T-helper 9 cell (primary cell): Measurements from ENCODE around the gene TTLL11.
"Not testable (repeated sequence)": the region's sequence is repeated elsewhere in the genome, so short reads cannot be mapped to it uniquely, and the experiment has no call there.

ENCODE experiments used
- DNase-seq: peaks from one replicate; pipeline ENCODE4 v3.0.0-alpha.2; 2020

Gene TTLL11

DNA sequence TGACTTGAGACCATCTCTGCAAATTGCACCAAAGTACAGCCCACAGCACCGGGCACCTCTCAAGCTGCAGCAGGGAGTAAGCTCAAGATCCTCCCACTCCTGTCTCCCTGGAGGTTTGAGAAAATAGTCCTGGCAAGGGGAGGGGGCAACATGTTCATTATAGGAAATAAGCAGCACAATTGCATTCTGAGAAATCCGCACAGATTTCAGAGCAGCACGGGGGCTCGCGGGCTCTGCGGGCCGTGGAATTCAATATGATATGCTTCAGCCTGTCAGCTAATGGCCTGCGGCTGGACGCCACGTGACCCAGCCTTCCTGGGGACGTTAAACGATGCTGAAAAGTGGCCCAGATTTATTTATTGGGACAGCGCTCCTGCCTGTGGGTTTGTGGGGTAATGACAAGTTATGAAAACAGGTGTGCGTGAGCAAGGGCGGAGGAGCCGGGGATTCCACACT is 285.3 kb downstream of the TTLL11 start:
- no peak for DNase-seq

DNA sequence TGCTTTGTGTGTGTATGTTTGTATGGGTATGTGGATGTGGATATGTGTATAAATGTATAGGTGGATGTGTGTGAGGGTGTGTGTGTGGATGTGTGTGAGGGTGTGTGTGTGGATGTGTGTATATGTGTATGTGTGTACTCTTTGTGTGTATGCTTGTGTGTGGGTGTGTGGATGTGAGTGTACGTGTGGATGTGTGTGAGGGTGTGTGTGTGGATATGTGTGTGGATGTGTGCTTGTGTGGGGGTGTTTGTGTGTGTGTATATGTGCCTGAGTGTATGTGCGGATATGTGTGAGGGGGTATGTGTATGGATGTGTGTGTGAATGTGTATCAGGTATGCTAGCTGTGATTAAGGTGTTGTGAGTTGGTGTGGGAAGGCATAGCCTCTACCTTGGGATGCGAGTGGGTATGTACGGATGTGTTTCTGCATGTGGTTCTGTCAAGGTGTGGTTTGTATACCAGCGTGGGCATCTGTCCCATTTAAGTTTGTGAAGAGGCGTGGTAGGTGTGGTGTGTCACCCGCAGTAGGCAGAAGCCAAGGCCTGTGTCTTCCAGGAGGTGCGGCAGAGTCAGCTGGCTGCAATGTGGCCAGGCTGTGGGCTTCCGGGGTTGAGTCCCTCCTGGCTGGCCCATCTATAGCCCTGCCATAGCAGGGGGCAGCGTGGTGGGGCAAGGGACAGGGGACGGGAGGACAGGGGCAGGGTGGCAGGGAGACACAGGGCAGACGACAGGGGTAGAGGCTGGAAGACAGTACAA is 285.9 kb downstream of the TTLL11 start:
- no peak for DNase-seq

DNA sequence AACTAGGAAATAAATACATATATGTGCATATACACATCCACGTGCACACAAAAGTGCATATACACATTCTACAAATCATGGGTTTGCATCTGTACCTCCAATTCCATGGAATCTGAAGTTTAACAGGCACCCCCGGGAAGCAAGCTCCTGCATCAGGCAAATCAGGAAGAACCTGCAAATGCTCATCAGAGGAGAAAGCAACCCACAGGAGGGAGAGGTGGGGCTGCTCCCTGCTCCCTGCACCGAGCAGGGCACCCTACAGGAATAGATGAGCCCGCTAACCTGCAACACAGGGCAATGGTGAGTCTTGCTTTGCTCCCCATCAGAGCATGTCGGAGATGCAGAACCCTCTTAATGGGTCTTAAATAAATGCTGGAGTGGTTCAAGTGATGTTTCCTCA is 290.4 kb downstream of the TTLL11 start:
- no peak for DNase-seq

DNA sequence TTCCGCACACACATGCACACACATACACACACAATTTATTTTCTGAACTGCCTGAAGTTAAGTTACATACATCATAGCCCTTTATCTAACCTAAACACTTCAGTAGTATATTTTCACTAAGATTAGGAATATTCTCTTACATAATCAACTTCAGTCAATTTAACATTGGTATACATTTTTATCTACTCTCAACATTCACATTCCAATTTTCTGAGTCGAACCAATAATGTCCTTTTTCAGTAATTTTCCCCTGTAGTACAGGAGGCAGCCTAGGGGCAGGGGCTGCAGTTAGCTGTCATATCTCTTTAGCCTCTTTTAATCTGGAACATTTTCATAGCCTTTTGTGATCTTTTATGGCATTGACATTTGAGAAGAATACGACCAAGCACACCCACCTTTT is 291.5 kb downstream of the TTLL11 start:
- DNase-seq, result no peak

DNA sequence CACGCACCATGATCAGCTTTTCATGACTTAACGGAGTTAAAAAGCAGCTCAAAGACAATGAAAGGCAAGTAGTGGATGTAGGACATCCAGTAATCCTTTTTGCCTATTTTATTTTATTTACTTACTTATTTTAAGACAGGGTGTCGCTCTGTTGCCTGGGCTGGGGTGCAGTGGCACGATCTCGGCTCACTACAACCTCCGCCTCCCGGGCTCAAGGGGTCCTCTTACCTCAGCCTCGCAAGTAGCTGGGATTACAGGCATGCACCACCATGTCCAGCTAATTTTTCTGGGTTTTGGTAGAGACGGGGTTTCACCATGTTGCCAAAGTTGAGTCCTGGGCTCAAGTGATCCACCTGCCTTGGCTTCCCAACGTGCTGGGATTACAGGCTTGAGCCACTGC is 292.7 kb downstream of the TTLL11 start:
- DNase-seq, result no peak

DNA sequence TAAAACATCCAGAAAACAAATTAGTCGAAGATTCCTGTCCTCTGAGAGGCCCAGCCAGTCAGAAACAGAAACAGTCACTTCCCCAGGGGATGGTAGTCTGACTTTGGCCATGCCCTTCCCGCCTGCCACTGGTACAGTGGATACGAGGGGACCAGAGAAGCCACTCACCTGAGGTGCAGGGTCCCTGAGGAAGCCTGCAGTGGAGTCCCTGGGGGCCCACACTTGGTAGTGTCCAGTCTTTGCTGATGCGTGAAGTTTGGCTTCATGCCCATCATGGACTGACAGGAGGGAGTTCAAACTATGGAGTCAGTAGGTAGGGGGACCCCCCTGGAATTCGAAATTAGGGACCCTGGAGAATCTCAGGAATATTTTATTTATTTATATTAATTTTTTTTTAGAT is 294.2 kb downstream of the TTLL11 start:
- DNase-seq, result no peak

DNA sequence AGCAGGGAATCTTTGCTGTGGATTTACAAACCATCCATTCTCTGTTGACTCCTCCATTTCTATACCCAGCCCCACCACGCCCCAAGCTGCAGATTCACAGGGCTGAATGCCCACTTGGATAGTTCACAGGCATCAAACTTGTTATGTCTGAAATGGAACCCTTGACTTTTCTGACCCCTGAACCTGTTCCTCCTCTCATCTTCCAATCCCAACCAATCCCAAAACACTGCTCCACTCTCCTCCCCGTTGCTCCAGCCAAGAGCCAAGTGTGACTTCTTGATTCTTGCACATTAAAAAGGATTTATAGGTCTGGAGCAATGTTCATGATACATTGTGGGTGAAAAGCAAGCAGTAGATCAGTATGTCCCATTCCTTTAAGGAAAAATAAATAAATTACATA is 296.0 kb downstream of the TTLL11 start:
- no peak for DNase-seq

DNA sequence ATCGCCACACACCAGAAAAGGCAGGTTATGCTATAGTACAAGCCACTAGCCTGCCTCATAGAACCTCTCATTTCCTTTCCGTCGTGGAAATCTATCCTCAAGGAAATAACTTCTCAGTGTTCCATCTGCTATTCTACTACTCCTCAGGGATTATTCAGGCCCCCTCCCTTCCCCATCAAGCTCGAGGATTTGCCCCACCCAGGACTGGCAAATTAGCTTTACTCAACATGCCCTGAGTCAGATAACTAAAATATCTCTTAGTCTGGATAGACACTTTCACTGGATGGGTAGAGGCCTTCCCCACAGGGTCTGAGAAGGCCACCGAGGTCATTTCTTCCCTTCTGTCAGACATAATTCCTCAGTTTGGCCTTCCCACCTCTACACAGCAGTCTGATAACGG is 298.8 kb downstream of the TTLL11 start:
- not testable (repeated sequence) for DNase-seq

DNA sequence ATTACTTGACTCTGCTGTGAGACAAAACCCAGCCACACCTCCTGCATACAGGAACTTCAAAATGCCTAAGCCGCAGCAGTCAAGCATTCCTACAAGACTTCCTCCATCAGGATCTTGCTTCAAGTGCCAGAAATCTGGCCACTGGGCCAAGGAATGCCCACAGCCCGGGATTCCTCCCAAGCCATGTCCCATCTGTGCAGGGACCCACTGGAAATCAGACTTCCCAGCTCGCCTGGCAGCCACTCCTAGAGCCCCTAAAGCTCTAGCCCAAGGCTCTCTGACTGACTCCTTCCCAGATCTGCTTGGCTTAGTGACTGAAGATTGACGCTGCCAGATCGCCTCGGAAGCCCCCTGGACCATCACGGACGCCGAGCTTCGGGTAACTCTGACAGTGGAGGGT is 300.6 kb downstream of the TTLL11 start:
- DNase-seq, result not testable (repeated sequence)

DNA sequence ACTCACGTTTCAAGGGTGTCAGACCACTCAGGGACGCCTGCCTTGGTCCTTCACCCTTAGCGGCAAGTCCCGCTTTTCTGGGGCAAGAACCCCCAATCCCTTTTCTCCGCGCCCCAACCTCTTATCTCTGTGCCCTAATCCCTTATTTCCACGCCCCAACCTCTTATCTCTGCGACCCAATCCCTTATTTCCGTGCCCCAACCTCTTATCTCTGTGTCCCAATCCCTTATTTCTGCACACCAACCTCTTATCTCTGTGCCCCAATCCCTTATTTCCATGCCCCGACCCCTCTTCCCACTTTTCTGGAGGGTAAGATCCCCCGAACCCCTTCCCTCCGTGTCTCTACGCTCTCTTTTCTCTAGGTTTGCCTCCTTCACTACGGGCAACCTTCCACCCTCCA is 302.3 kb downstream of the TTLL11 start:
- no peak for DNase-seq

DNA sequence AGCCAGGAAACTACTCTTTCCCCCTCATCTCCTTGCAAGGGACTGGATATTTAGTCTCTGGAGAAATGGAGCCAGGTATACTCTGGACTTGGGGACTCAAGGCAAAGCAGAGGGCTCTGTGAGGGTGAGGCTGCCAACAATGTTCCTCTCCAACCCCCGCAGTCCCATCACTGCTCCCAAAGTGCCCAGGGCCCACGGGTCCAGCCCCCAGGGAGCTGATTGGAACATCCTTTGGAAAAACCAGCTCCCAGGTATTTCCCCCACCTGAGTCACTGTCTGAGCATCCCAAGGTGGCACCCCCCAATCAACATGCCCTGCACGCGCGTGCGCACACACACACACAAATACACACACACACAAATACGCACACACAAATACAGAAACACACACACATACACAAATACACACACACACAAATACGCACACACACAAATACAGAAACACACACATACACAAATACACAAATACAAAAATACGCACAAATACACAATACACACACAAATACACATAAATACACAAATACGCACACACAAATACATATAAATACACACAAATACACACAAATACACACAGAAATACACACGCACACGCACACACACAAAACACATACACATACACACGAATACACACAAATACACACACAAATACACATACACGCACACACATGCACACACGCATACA is 304.3 kb downstream of the TTLL11 start:
- DNase-seq, result no peak

DNA sequence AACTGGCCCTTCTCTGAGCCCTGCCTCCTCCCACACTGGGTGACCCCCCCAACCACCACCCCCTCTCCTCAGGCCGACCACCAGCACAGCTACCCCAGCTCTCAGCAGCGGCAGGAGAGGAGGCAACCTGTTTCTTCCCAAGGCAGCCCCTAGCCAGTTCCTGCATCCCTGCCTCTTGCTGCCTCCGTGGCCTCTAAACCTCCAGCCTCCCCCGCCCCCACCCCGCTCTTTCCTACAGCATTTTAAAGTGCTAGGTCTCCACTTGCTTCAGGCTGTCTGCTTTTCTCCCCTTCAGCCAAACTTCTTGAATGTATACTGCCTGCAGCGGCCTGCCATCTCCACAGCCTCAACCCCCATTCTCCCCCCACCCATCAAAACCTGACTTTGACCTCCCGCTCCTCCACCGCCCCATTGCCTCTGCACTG is 306.1 kb downstream of the TTLL11 start:
- DNase-seq, result no peak

DNA sequence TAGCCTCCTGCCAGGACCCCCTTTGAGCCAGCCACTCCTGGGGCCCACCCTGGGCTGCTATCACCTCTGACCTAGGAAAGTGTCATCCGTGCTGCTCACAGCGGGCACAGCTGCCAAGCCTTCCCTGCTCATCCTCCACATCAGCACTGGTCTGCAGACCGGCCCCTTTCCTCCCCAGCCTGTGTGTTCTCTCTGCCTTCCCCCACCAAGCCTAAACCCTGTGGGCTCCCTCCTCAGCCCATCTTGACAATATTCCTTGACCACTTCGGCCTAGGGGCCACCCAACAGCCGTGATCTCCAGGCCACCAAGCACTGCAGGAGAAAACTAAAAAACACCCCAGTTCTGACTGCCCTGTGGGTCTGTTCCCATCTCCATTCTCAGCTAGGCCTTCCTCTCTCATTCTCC is 306.6 kb downstream of the TTLL11 start:
- no peak for DNase-seq

DNA sequence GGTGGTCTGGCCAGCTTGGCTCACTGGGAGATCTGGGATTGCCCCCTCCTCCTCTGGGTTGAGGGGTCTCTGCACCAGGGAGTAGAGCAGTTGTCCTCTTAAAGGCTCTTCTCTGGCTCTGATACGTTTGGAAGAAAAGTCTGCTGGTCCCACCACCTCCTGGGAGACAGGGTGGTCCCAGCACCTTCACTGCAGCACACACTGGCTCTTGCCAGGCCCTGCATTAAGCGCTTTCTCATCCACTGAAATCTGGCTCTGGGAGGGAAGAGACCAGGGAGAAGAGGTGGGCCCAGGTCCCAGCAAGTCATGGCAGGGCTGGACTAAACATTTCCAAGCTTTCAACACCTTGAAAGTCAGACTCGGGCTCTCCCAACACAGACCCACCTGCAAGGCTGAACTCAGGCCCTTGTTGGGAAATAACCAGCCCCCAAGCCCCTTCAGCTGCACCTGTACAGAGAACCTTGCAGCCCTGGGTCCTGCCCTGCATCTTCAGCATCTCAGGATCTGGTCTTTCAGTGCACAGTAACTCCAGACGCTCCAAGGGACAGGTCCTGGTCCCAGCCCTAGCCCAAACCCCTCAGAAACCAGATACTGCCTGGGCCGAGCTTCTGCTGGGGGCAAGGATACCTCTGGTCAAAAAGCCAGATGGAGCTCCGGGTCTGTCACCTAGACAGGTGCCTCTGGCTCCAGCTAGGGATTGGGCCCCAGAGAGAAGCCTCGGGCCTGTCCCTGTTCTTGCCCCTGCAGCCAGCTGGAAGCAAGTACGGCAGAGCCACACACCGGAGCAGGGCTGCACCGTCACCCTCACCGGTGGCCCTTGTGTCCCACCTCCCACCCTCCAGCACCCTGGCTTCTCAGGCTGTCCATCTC is 307.2 kb downstream of the TTLL11 start:
- no peak for DNase-seq

DNA sequence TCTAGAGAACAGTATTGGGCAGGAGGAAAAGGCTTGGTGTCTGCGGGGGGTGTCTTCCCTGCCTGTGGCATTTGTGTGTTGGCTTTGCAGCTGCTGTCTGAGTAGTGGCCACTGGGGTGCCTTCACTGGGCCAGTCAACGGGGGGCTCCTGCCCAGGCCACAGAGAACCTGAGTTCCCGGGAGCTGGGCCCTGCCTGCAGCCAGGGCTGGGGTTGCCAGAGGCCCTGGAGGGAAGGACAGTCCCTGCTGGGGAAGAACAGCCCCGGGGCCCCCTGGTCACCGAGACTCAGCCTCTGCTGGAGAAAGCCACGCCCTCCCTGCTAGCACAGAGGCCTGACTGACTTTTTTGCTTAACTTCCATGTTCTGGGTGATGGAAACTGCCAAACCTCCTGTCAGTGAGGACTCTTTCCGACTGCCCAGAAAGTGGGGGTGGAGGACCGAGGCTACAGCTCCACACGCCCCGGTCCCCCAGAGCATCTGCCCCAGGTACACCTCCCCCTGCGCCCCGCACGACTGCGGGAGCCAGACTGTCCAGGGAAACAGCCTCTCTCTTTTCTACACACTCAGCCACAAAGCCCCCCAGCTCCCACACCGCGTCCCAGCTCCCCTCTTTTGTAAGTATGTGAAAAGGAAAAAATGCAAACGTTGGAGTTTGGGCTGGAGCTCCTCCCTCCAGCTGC is 308.2 kb downstream of the TTLL11 start:
- DNase-seq, result no peak

DNA sequence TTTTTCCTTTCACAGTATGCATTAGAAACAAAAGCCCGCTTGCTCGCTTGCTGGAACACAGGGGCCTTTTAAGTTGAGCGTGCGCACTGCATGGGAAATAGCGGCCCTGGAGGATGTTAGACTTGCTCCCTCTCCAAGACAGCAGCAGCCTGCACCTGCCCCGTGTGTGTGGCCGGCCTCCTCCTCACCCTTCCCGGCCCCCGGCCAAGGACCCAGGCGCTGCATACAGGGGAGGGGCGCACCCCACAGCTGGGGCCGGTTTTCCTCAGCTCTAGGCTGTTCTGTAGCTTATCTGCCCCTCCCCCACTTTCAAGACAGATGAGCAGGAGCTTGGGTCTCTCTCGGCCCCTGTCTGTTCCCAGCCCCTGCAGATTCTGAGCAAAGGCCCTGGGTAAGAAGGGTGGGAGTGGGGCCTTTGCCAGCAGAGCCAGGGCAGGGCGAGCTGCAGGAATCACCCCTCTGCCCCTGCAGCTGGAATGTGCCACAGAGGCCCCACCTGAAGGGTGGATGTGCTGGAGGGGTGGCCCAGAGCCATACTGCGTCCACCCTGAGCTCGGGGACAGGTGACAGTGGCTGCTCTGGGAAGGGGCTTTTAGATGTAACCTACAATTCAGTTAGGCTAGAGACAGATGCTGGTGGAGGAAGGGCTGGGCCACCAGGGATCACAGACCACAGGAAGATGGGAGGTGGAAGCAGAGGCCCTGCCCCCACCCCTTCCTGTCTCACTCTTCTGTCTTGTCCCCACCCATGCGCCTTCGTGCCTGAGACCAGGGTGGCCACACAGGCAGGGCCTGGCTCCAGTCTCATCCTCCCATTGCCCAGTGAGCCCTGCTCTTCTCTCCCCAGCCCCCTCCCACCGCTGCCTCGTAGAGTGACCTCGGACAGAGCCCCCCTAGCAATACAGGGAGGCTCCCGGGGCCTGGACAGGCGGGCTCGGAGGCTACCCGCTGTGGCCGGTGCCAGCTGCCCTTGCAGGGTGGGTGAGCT is 309.3 kb downstream of the TTLL11 start:
- no peak for DNase-seq

DNA sequence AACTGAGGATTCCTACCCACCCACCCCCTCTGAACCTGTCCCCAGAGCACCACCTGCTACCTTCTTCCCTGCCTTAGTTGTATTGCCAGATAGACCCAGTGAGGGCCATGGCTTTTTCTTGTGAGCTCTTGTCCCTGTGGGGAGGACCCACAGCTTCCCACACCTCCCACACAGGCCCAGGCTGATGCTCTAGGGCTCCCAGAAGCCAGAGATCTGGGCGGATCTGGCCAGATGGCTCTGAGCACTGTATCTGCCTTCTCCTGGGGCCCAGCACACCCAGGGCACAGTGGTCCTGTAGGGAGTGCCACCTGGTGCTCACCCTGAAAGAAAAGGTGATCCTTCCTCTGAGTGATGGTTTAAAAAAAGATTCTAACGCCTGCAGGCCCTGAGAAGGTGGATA is 310.0 kb downstream of the TTLL11 start:
- DNase-seq, result no peak

DNA sequence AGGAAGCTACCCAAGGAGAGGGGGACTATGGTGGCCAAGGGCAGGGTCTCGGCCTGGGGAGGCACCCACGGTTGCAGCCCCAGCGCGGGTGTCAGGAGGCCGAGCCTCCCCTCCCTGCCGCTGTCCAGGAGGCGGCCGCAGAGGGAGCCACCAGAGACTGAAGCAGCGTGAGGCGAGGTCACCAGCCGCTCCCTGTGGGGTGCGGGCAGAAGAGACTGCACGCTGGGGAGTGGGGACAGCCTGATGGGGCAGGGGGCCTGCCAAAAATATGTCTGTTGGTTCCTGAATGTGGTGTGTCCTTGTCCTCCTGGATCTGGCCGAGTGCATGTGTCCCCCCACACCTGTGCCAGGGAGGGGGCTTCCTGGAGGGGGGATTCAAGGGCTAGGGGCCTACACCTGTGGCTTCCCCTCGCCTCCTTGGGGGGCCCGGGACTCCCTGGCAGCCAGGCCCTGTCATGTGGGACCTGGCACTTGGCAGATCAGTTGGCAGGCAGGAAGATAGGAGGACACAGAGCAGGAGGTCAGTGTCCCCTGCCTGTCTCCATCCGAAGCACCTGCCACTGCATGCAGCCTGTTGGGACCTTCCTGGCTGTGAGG is 310.5 kb downstream of the TTLL11 start:
- DNase-seq, result no peak

DNA sequence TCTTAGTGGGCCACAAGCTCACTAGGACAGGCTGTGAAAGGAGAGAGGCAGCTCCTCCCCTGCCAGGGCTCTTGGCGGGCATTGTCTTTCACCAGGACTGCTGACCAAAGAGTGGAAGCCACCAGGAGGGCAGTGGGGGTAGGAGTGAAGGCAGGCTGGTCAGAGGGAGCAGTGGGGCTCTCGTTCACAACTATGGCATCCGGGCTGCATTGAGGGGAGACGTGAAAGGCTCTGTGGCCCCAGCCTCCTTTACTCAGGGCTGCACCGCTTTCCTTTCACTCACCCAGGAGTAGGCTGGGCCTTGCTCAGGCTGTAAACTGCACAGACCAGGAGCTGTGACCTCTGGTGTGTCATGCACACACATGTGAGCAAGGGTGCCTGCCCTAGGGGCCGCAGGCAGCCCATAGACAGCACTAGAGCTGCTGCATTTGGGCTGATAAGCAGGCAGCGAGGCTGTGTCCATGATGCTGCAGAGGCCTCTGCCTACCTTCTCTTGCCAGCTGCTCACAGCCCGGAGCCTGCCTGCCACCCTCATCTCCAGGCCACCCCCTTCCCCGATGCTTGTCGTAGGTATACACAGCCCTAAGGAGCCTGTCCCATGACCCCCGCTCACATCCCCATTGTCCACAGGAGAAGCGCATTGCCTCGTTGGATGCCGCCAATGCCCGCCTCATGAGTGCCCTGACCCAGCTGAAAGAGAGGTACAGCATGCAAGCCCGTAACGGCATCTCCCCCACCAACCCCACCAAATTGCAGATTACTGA is 311.2 kb downstream of the TTLL11 start:
- no peak for DNase-seq

DNA sequence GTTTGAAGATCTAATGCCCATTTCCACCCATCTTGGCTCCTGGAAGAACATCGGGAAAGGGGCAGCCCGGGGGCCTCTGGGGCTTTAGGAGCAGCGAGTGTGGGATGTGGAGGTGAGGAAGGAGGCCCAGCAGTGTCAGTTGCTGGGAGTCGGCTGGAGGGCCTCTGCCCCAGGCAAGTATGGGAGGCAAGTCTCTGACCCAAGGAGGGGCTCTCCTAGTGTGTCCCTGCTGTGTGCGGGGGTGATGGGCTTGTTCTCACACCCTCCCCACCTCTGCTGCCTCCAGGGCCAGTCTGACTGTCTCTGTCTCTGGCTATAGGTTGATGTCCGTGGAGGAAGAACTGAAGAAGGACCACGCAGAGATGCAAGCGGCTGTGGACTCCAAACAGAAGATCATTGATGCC is 312.0 kb downstream of the TTLL11 start:
- no peak for DNase-seq
